H9 (cell line): ENCODE data around the gene ANKS1B. TPM values are rescaled to one million over a fixed set of nuclear protein-coding genes. Genes with fewer than 3 reads are reported as not detected.

Experiments used
- DNase-seq: peaks from one replicate; pipeline ENCODE4 v3.0.0-alpha.2; 2017
- H2AFZ ChIP-seq: one replicate; pipeline ENCODE4 v1.6.1; 2013; ENCODE audit warnings: mild to moderate bottlenecking, low read length, control low read depth, moderate library complexity
- H2AK5ac ChIP-seq: 2 replicates; pipeline ENCODE4 v1.6.1; 2013; ENCODE audit warnings: low read length, control low read depth, mixed read lengths; ENCODE audit not compliant: insufficient read length
- H2BK120ac ChIP-seq: one replicate; pipeline ENCODE4 v1.6.1; 2013; ENCODE audit warnings: low read depth, mild to moderate bottlenecking, low read length, control low read depth, inconsistent platforms; ENCODE audit not compliant: poor library complexity, severe bottlenecking
- H2BK12ac ChIP-seq: 2 replicates; pipeline ENCODE4 v1.6.1; 2013; ENCODE audit warnings: low read length, control low read depth, mixed read lengths, low read depth; ENCODE audit not compliant: insufficient read length
- H2BK15ac ChIP-seq: 2 replicates; pipeline ENCODE4 v1.6.1; 2013; ENCODE audit warnings: low read depth, low read length, control low read depth
- H2BK20ac ChIP-seq: one replicate; pipeline ENCODE4 v1.6.1; 2013; ENCODE audit warnings: low read depth, mild to moderate bottlenecking, low read length, control low read depth, inconsistent platforms; ENCODE audit not compliant: poor library complexity, severe bottlenecking
- H2BK5ac ChIP-seq: 2 replicates; pipeline ENCODE4 v1.6.1; 2013; ENCODE audit warnings: low read length, control low read depth, mixed read lengths; ENCODE audit not compliant: insufficient read length
- H3K14ac ChIP-seq: 2 replicates; pipeline ENCODE4 v1.6.1; 2013; ENCODE audit warnings: low read length, control low read depth; ENCODE audit not compliant: insufficient read depth
- H3K18ac ChIP-seq: 2 replicates; pipeline ENCODE4 v1.6.1; 2013; ENCODE audit warnings: low read depth, mild to moderate bottlenecking, mixed read lengths, low read length, control low read depth; ENCODE audit not compliant: insufficient read length
- H3K23ac ChIP-seq: 2 replicates; pipeline ENCODE4 v1.6.1; 2013; ENCODE audit warnings: low read length, control low read depth, mixed read lengths, low read depth; ENCODE audit not compliant: insufficient read length
- H3K23me2 ChIP-seq: 2 replicates; pipeline ENCODE4 v1.6.1; 2013; ENCODE audit warnings: low read depth, mild to moderate bottlenecking, mixed read lengths, low read length, control low read depth; ENCODE audit not compliant: insufficient read length, poor library complexity, severe bottlenecking
- H3K27ac ChIP-seq: 2 replicates; pipeline ENCODE4 v1.5.1; 2013; ENCODE audit warnings: low read length, control low read depth, mixed read lengths, low read depth; ENCODE audit not compliant: insufficient read length
- H3K27me3 ChIP-seq: 2 replicates; pipeline ENCODE4 v1.6.1; 2013; ENCODE audit warnings: low read length, control low read depth, inconsistent platforms; ENCODE audit not compliant: insufficient read depth
- H3K4ac ChIP-seq: 2 replicates; pipeline ENCODE4 v1.6.1; 2013; ENCODE audit warnings: low read depth, mild to moderate bottlenecking, control low read depth, inconsistent platforms, low read length, moderate library complexity
- H3K4me1 ChIP-seq: 2 replicates; pipeline ENCODE4 v1.6.1; 2013; ENCODE audit warnings: low read length, control low read depth, inconsistent platforms; ENCODE audit not compliant: insufficient read depth
- H3K4me2 ChIP-seq: 2 replicates; pipeline ENCODE4 v1.6.1; 2013; ENCODE audit warnings: low read length, control low read depth, mixed read lengths; ENCODE audit not compliant: insufficient read length, insufficient read depth
- H3K56ac ChIP-seq: 2 replicates; pipeline ENCODE4 v1.6.1; 2013; ENCODE audit warnings: low read depth, mild to moderate bottlenecking, mixed read lengths, low read length, control low read depth; ENCODE audit not compliant: insufficient read length
- H3K79me1 ChIP-seq: 2 replicates; pipeline ENCODE4 v1.6.1; 2013; ENCODE audit warnings: low read depth, mild to moderate bottlenecking, moderate library complexity, low read length, control low read depth, inconsistent platforms; ENCODE audit not compliant: insufficient read depth, poor library complexity, severe bottlenecking
- H3K79me2 ChIP-seq: 2 replicates; pipeline ENCODE4 v1.6.1; 2013; ENCODE audit warnings: low read length, control low read depth, inconsistent platforms; ENCODE audit not compliant: insufficient read depth
- H3K9ac ChIP-seq: 2 replicates; pipeline ENCODE4 v1.6.1; 2013; ENCODE audit warnings: low read length, control low read depth, mixed read lengths; ENCODE audit not compliant: insufficient read length; ENCODE audit errors: extremely low read depth
- H3K9me3 ChIP-seq: one replicate; pipeline ENCODE4 v1.6.1; 2013; ENCODE audit warnings: low read depth, low read length, inconsistent platforms; ENCODE audit not compliant: control insufficient read depth
- H3T11ph ChIP-seq: one replicate; pipeline ENCODE4 v1.6.1; 2013; ENCODE audit warnings: mild to moderate bottlenecking, low read length, control low read depth, inconsistent platforms
- H4K20me1 ChIP-seq: one replicate; pipeline ENCODE4 v1.6.1; 2013; ENCODE audit not compliant: control insufficient read depth, insufficient read length, insufficient read depth
- H4K5ac ChIP-seq: 2 replicates; pipeline ENCODE4 v1.6.1; 2013; ENCODE audit warnings: low read depth, mild to moderate bottlenecking, mixed read lengths, low read length, control low read depth; ENCODE audit not compliant: insufficient read length
- H4K8ac ChIP-seq: replicated peaks from 2 replicates; pipeline ENCODE4 v1.6.1; 2013; ENCODE audit warnings: low read length, control low read depth, mixed read lengths, low read depth; ENCODE audit not compliant: insufficient read length
- H4K91ac ChIP-seq: 2 replicates; pipeline ENCODE4 v1.6.1; 2013; ENCODE audit warnings: low read depth, mild to moderate bottlenecking, moderate library complexity, mixed read lengths, low read length, control low read depth; ENCODE audit not compliant: insufficient read length
- H3K27ac Mint-ChIP-seq, 3 experiments: 2 replicates in 2 of 3; 3 replicates in 1 of 3; pipeline ENCODE4 v1.8.0; 2020 to 2021; ENCODE audit warnings: mixed read lengths in 3 of 3, mild to moderate bottlenecking in 1 of 3, moderate library complexity in 1 of 3
- H3K27me3 Mint-ChIP-seq: 2 replicates; pipeline ENCODE4 v1.8.0; 2021; ENCODE audit warnings: low read depth, mild to moderate bottlenecking, moderate library complexity, mixed read lengths
- H3K36me3 Mint-ChIP-seq, 3 experiments: 2 replicates in 2 of 3; 3 replicates in 1 of 3; pipeline ENCODE4 v1.8.0; 2020 to 2021; ENCODE audit warnings: low read depth in 3 of 3, mixed read lengths in 3 of 3; ENCODE audit not compliant: insufficient read depth in 1 of 3
- H3K4me1 Mint-ChIP-seq, 2 experiments: 2 replicates each; pipeline ENCODE4 v1.8.0; 2020; ENCODE audit warnings: mixed read lengths in 2 of 2
- H3K4me3 Mint-ChIP-seq, 2 experiments: 2 replicates in 1 of 2; 3 replicates in 1 of 2; pipeline ENCODE4 v1.8.0; 2020 to 2021; ENCODE audit warnings: mild to moderate bottlenecking in 2 of 2, mixed read lengths in 2 of 2, moderate library complexity in 1 of 2
- H3K9me3 Mint-ChIP-seq, 2 experiments: 2 replicates in 1 of 2; 3 replicates in 1 of 2; pipeline ENCODE4 v1.8.0; 2020; ENCODE audit warnings: mild to moderate bottlenecking in 2 of 2, mixed read lengths in 2 of 2, moderate library complexity in 1 of 2
- total RNA-seq: library from RNA; stranded (reverse); gene quantifications from 2 replicates; pipeline ENCODE4 v1.2.1, GENCODE V29; 2021
- TF ChIP-seq, protein P1 (sequence below): fragments of 200-600 bp; sonication (generic); conservative IDR thresholded peaks from 3 replicates; pipeline ENCODE4 v1.8.0; 2021; ENCODE audit warnings: antibody characterized with exemption, mild to moderate bottlenecking

ANKS1B gene
- total RNA-seq, 1 experiment from 2014 or later: 4.1 TPM

DNA sequence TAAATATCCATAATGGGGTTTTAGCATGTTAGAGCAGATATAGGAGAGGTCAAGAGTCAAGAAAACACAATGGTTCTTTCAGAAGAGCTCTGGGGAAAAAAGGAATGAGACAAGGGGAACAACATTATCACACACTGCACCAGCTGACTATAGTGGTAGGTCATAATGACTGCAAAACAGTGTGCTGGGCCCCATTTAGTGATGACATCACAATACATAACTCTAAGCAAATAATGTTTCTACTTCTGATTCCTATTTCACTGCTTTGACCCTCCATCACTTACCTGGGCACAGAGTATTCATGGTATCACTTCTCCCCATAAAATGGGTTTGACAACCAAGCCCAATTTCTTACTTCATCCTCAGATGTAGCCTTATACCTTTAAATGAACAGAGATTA is 275.1 kb downstream of the ANKS1B start:
- TF ChIP-seq, protein P1, sequence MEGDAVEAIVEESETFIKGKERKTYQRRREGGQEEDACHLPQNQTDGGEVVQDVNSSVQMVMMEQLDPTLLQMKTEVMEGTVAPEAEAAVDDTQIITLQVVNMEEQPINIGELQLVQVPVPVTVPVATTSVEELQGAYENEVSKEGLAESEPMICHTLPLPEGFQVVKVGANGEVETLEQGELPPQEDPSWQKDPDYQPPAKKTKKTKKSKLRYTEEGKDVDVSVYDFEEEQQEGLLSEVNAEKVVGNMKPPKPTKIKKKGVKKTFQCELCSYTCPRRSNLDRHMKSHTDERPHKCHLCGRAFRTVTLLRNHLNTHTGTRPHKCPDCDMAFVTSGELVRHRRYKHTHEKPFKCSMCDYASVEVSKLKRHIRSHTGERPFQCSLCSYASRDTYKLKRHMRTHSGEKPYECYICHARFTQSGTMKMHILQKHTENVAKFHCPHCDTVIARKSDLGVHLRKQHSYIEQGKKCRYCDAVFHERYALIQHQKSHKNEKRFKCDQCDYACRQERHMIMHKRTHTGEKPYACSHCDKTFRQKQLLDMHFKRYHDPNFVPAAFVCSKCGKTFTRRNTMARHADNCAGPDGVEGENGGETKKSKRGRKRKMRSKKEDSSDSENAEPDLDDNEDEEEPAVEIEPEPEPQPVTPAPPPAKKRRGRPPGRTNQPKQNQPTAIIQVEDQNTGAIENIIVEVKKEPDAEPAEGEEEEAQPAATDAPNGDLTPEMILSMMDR: no peak
- H4K20me1 ChIP-seq: no peaks in the 10 kb centered on the region
- H2AK5ac ChIP-seq: no peak overlapping the region
- no peak overlapping the region for H3K9ac ChIP-seq
- H3K4me1 ChIP-seq: no peaks in the 10 kb centered on the region; the same call in 1 of the 2 replicates
- H2BK5ac ChIP-seq: no peak overlapping the region
- H3K23ac ChIP-seq: no peak overlapping the region
- no peak overlapping the region for H2BK12ac ChIP-seq
- no peak overlapping the region for H4K8ac ChIP-seq
- no peaks in the 10 kb centered on the region for H3K79me2 ChIP-seq
- H4K91ac ChIP-seq: no peak overlapping the region
- no peak overlapping the region for H4K5ac ChIP-seq
- H3K9me3 ChIP-seq: no peaks in the 10 kb centered on the region
- no peak overlapping the region for H3K18ac ChIP-seq
- no peak overlapping the region for H3K56ac ChIP-seq
- peaks cover 0 to 13% (median 7%) of the 10 kb centered on the region in 3 experiments; a peak in 4 of 7 replicates for H3K36me3 Mint-ChIP-seq
- no peak overlapping the region for H3K27ac ChIP-seq
- H3K4ac ChIP-seq: no peak overlapping the region
- no peak overlapping the region for H2BK15ac ChIP-seq
- H3K27me3 ChIP-seq: no peaks in the 10 kb centered on the region
- no peaks in the 10 kb centered on the region for H3K27me3 Mint-ChIP-seq
- no peaks in the 10 kb centered on the region for H3K79me1 ChIP-seq
- H3K4me2 ChIP-seq: no peak overlapping the region
- no peak overlapping the region for H3K4me3 Mint-ChIP-seq
- H3K4me1 Mint-ChIP-seq: no peaks in the 10 kb centered on the region
- H2BK120ac ChIP-seq: no peak overlapping the region
- H2BK20ac ChIP-seq: no peak overlapping the region
- no peak overlapping the region for H3K14ac ChIP-seq
- no peak for DNase-seq
- no peak overlapping the region for H3T11ph ChIP-seq
- H3K23me2 ChIP-seq: no peaks in the 10 kb centered on the region
- H2AFZ ChIP-seq: no peak overlapping the region
- peaks cover 3 to 4% of the 10 kb centered on the region in 2 experiments; a peak in 3 of 5 replicates for H3K9me3 Mint-ChIP-seq
- H3K27ac Mint-ChIP-seq: no peak overlapping the region
